GM18526 (cell line): ENCODE results near the gene GSTK1.

Source experiments
- POLR2A ChIP-seq: IDR thresholded peaks from 3 replicates; pipeline ENCODE4 v1.6.1; 2011; ENCODE audit not compliant: insufficient read length; ENCODE audit errors: extremely low read depth

The GSTK1 gene

DNA sequence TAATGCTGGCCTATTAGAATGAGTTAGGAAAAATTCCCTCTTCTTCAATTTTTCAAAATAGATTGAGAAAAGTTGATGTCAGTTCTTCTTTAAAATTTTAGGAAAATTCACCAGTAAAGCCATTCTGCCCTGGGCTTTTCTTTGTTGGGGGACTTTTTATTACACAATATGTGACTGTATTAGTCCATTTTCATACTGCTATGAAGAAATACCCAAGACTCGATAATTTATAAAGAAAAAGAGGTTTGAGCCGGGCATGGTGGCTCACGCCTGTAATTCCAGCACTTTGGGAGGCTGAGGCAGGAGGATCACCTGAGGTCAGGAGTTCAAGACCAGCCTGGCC is 28.7 kb upstream of the GSTK1 start:
- TF ChIP-seq POLR2A: no peak

DNA sequence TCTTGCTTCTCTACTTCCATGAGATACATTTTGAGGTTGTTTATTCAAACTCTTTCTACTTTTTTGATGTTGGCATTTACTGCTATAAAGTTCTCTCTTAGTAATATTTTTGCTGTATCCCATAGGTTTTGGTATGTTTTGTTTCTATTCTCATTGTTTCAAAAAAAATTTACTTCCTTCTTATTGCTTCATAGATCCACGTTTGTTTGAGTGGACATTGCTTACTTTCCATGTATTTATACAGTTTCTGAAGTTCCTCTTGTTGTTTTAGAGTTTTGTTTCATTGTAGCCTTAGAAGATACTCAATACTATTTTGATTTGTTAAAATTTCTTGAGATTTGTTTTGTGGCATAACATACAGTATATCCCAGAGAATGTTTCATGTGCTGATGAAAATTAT is 27.7 kb upstream of the GSTK1 start:
- no peak for TF ChIP-seq POLR2A

- no peak for TF ChIP-seq POLR2A
Observed at GRCh38 chr7:143236408-143236990, 26.7 kb upstream of the GSTK1 start.

- TF ChIP-seq POLR2A: no peak
Observed at GRCh38 chr7:143237366-143237765, 25.9 kb upstream of the GSTK1 start.

- no peak for TF ChIP-seq POLR2A
Observed at GRCh38 chr7:143238289-143238980, 24.8 kb upstream of the GSTK1 start.

- TF ChIP-seq POLR2A: no peak
Observed at GRCh38 chr7:143239813-143240212, 23.4 kb upstream of the GSTK1 start.

GRCh38 chr7:143240291-143241168 is 22.7 kb upstream of the GSTK1 start:
- no peak for TF ChIP-seq POLR2A

- TF ChIP-seq POLR2A: no peak
Observed at GRCh38 chr7:143242306-143242705, 20.9 kb upstream of the GSTK1 start.

GRCh38 chr7:143243111-143243510 is 20.1 kb upstream of the GSTK1 start:
- no peak for TF ChIP-seq POLR2A

GRCh38 chr7:143243614-143244013 is 19.6 kb upstream of the GSTK1 start:
- TF ChIP-seq POLR2A: no peak

GRCh38 chr7:143244321-143244720 is 18.9 kb upstream of the GSTK1 start:
- TF ChIP-seq POLR2A: no peak

- no peak for TF ChIP-seq POLR2A
Observed at GRCh38 chr7:143245123-143245522, 18.1 kb upstream of the GSTK1 start.

DNA sequence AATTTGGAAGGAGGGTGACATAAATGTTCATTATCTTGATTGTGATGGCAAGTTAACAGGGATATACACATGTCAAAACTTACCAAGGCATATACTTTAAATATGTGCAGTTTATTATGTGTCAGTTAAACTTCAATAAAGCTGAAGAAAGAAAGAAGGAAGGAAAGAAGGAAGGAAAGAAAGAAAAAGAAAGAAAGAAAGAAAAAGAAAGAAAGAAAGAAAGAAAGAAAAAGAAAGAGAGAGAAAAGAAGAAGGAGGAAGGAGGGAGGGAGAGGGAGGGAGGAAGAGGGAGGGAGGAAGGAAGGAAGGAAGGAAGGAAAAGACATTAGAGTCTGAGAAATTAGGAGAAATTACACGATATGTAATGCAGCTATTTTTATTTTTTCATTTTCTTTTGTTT is 15.9 kb upstream of the GSTK1 start:
- TF ChIP-seq POLR2A: no peak

DNA sequence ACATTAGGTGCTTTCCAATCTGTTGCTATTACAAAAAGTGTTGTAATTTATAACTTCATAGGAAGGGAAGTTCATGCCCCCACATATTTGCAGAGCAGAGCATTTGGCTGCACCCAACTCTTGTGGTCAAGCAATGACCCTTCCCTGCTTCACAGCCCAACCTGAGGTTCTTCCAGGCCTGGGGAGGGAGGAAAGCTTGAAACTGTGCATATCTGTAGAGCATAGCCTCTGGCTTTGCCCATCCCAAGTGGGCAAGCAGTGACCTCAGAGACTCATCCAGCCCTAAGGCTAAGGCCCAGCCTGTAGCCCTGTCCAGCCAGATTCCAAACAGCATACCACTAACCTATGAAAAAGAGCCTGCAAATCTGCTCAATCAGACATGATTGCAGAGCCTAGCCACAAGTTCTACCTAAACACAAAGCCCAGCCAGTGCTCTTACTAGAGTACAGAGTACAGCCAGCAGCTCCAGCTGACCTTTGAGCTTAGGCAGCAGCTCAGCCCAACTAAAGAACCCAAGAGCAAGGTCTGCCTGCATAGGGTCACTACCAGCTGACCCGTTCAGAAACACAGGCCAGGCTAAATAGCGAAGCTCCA is 14.4 kb upstream of the GSTK1 start:
- TF ChIP-seq POLR2A: no peak

GRCh38 chr7:143250199-143250598 is 13.0 kb upstream of the GSTK1 start:
- no peak for TF ChIP-seq POLR2A

GRCh38 chr7:143250822-143251221 is 12.4 kb upstream of the GSTK1 start:
- no peak for TF ChIP-seq POLR2A
